ENCODE results near the gene OPCML.

Gene OPCML

GRCh38 chr11:133238495-133238894, 293.8 kb downstream of the OPCML start:
- Histone ChIP-seq H3K4me3 (ENCODE audit: low read depth in 1 of 2, low read length in 1 of 2) (no peak overlapping the region), H3K9me3 (no peaks in the 10 kb centered on the region), H3K27ac (no peak overlapping the region), H3K36me3 (no peaks in the 10 kb centered on the region), H3K27me3 (no peaks in the 10 kb centered on the region), H3K4me1 (ENCODE audit: control insufficient read depth in 1 of 2, insufficient read depth in 1 of 2, low read depth in 1 of 2, low read length in 1 of 2) (no peaks in the 10 kb centered on the region)
- no peak for TF ChIP-seq CTCF (IDR thresholded peaks at IDR 0.05)

GRCh38 chr11:133238027-133238426, 294.3 kb downstream of the OPCML start:
- Histone ChIP-seq H3K4me1 (ENCODE audit: control insufficient read depth in 1 of 2, insufficient read depth in 1 of 2, low read depth in 1 of 2, low read length in 1 of 2) (no peaks in the 10 kb centered on the region), H3K27ac (no peak overlapping the region), H3K27me3 (no peaks in the 10 kb centered on the region), H3K9me3 (no peaks in the 10 kb centered on the region), H3K4me3 (ENCODE audit: low read depth in 1 of 2, low read length in 1 of 2) (no peak overlapping the region), H3K36me3 (no peaks in the 10 kb centered on the region)
- no peak for TF ChIP-seq CTCF (IDR thresholded peaks at IDR 0.05)

- no peak overlapping the region for H3K27ac ChIP-seq
- no peak overlapping the region for H3K4me3 ChIP-seq (ENCODE audit: low read depth in 1 of 2, low read length in 1 of 2)
- H3K27me3 ChIP-seq, result no peaks in the 10 kb centered on the region
- H3K36me3 ChIP-seq, result no peaks in the 10 kb centered on the region
- H3K9me3 ChIP-seq, result no peaks in the 10 kb centered on the region
- no peak for TF ChIP-seq CTCF (IDR thresholded peaks at IDR 0.05)
- H3K4me1 ChIP-seq (ENCODE audit: control insufficient read depth in 1 of 2, insufficient read depth in 1 of 2, low read depth in 1 of 2, low read length in 1 of 2), result no peaks in the 10 kb centered on the region
These were observed 296.9 kb downstream of the OPCML start for GRCh38 chr11:133235381-133235780.

GRCh38 chr11:133234883-133235282, 297.4 kb downstream of the OPCML start:
- no peak overlapping the region for H3K27ac ChIP-seq
- H3K4me1 ChIP-seq (ENCODE audit: control insufficient read depth in 1 of 2, insufficient read depth in 1 of 2, low read depth in 1 of 2, low read length in 1 of 2), result no peaks in the 10 kb centered on the region
- H3K36me3 ChIP-seq, result no peaks in the 10 kb centered on the region
- TF ChIP-seq CTCF (IDR thresholded peaks at IDR 0.05), result no peak
- no peaks in the 10 kb centered on the region for H3K9me3 ChIP-seq
- H3K4me3 ChIP-seq (ENCODE audit: low read depth in 1 of 2, low read length in 1 of 2), result no peak overlapping the region
- H3K27me3 ChIP-seq, result no peaks in the 10 kb centered on the region

- TF ChIP-seq CTCF (IDR thresholded peaks at IDR 0.05), result no peak
- Histone ChIP-seq H3K27me3 (peaks cover 16% of the 10 kb centered on the region), H3K27ac (no peak overlapping the region), H3K36me3 (no peaks in the 10 kb centered on the region), H3K9me3 (no peaks in the 10 kb centered on the region), H3K4me1 (ENCODE audit: control insufficient read depth in 1 of 2, insufficient read depth in 1 of 2, low read depth in 1 of 2, low read length in 1 of 2) (no peaks in the 10 kb centered on the region), H3K4me3 (ENCODE audit: low read depth in 1 of 2, low read length in 1 of 2) (no peak overlapping the region)
These were observed 299.6 kb downstream of the OPCML start for GRCh38 chr11:133232665-133233064.

GRCh38 chr11:133230431-133230830, 301.9 kb downstream of the OPCML start:
- Histone ChIP-seq H3K4me3 (ENCODE audit: low read depth in 1 of 2, low read length in 1 of 2) (no peak overlapping the region), H3K36me3 (no peaks in the 10 kb centered on the region), H3K4me1 (ENCODE audit: control insufficient read depth in 1 of 2, insufficient read depth in 1 of 2, low read depth in 1 of 2, low read length in 1 of 2) (no peaks in the 10 kb centered on the region), H3K9me3 (no peaks in the 10 kb centered on the region), H3K27ac (no peak overlapping the region), H3K27me3 (peaks cover 18% of the 10 kb centered on the region)
- TF ChIP-seq CTCF (IDR thresholded peaks at IDR 0.05), result no peak
